Keratinocyte (primary cell): ENCODE results near the gene TAF9. TPM values are rescaled to one million over a fixed set of nuclear protein-coding genes. Genes with fewer than 3 reads are reported as not detected.

Source experiments
- DNase-seq: peaks from one replicate; pipeline ENCODE4 v3.0.0-alpha.2; 2011; ENCODE audit warnings: low read depth, missing footprints, low spot score
- FAIRE-seq: peaks from 2 replicates; lab custom pipeline; 2011; peaks lifted over from hg19 to GRCh38; lab: Jason Lieb, UNC
- H2AFZ ChIP-seq: 2 replicates; pipeline ENCODE4 v1.6.0; 2012; ENCODE audit warnings: low read length, control low read depth, inconsistent platforms; ENCODE audit not compliant: control insufficient read depth
- H3K27ac ChIP-seq: 2 replicates; pipeline ENCODE4 v1.5.1; 2011; ENCODE audit warnings: low read length; ENCODE audit not compliant: control insufficient read depth, insufficient read depth
- H3K27me3 ChIP-seq: 3 replicates; pipeline ENCODE4 v1.6.0; 2011; ENCODE audit warnings: low read length; ENCODE audit not compliant: control insufficient read depth, insufficient read depth; ENCODE audit errors: extremely low read depth
- H3K36me3 ChIP-seq, 2 experiments: 2 replicates in 1 of 2; 3 replicates in 1 of 2; pipeline ENCODE4 v1.5.1; 2011; ENCODE audit warnings: low read length in 2 of 2, mild to moderate bottlenecking in 1 of 2; ENCODE audit not compliant: control insufficient read depth in 2 of 2, insufficient read depth in 2 of 2; ENCODE audit errors: extremely low read depth in 1 of 2
- H3K4me1 ChIP-seq: 3 replicates; pipeline ENCODE4 v1.5.1; 2011; ENCODE audit warnings: low read length; ENCODE audit not compliant: control insufficient read depth, insufficient read depth; ENCODE audit errors: extremely low read depth
- H3K4me2 ChIP-seq: 3 replicates; pipeline ENCODE4 v1.6.0; 2011; ENCODE audit warnings: low read depth, low read length; ENCODE audit not compliant: control insufficient read depth, insufficient read depth; ENCODE audit errors: extremely low read depth
- H3K4me3 ChIP-seq, 3 experiments: fragments of 200-600 bp in 1 of 3; sonication (generic) in 1 of 3; 2 replicates in 2 of 3; 3 replicates in 1 of 3; pipeline ENCODE4 v1.5.1; 2011 to 2016; ENCODE audit warnings: low read length in 3 of 3, mild to moderate bottlenecking in 3 of 3, control low read depth in 2 of 3, inconsistent platforms in 1 of 3, low read depth in 1 of 3, mixed read lengths in 1 of 3, mixed run types in 1 of 3, moderate library complexity in 1 of 3; ENCODE audit not compliant: control insufficient read depth in 2 of 3, insufficient read depth in 2 of 3; ENCODE audit errors: extremely low read depth in 1 of 3
- H3K79me2 ChIP-seq: 2 replicates; pipeline ENCODE4 v1.6.0; 2012; ENCODE audit warnings: low read length; ENCODE audit not compliant: control insufficient read depth, insufficient read depth
- H3K9ac ChIP-seq: 3 replicates; pipeline ENCODE4 v1.6.0; 2011; ENCODE audit warnings: low read length; ENCODE audit not compliant: control insufficient read depth, insufficient read depth; ENCODE audit errors: extremely low read depth
- H3K9me1 ChIP-seq: 3 replicates; pipeline ENCODE4 v1.6.0; 2011; ENCODE audit warnings: low read length; ENCODE audit not compliant: control insufficient read depth, insufficient read depth; ENCODE audit errors: extremely low read depth
- H3K9me3 ChIP-seq: 2 replicates; pipeline ENCODE4 v1.5.1; 2012; ENCODE audit warnings: low read depth, low read length; ENCODE audit not compliant: control insufficient read depth
- H4K20me1 ChIP-seq: 3 replicates; pipeline ENCODE4 v1.6.0; 2011; ENCODE audit warnings: low read length; ENCODE audit not compliant: control insufficient read depth, insufficient read depth; ENCODE audit errors: extremely low read depth
- EZH2 ChIP-seq: IDR thresholded peaks from one replicate; pipeline ENCODE4 v1.6.1; 2012; ENCODE audit warnings: inconsistent platforms, mild to moderate bottlenecking, low read length, moderate library complexity
- dilution Hi-C: fragments of 300-500 bp; cut with MboI; formaldehyde crosslinking; loops from one replicate; pipeline ENCODE4 v1.7.0; 2020; ENCODE audit warnings: low sequenced_read_pairs; ENCODE audit not compliant: extremely low pct_ligation_motif_present
- polyA plus RNA-seq, 5 experiments: library from polyadenylated mRNA; depleted of rRNA in 3 of 5; stranded (reverse) in 3 of 5; stranded (forward) in 1 of 5; unstranded in 1 of 5; fragments of >200 nt; gene quantifications; 1 replicate in 1 of 5; 2 replicates in 3 of 5; 3 replicates in 1 of 5; pipeline versions ENCODE4 v1.2.1 to v1.2.3, GENCODE V29; 2011 to 2012; ENCODE audit warnings: missing spikeins in 2 of 5, low read depth in 1 of 5, low replicate concordance in 1 of 5
- TF ChIP-seq, protein P1 (sequence below), 3 experiments: IDR thresholded peaks in 1 of 3; conservative IDR thresholded peaks in 1 of 3; optimal IDR thresholded peaks in 1 of 3; 2 replicates in 2 of 3; 3 replicates in 1 of 3; pipeline versions ENCODE3 to v1.5.1; 2011; ENCODE audit warnings: low read length in 3 of 3, mild to moderate bottlenecking in 3 of 3, moderate library complexity in 2 of 3, control low read depth in 1 of 3, inconsistent platforms in 1 of 3; ENCODE audit not compliant: insufficient read depth in 2 of 3; ENCODE audit errors: extremely low read depth in 1 of 3

The TAF9 gene
- polyA plus RNA-seq, 1 donor (not counting 4 experiments of a cell fraction or from before 2014, with no cell fraction given) = 237 TPM

- H3K27me3 ChIP-seq = no peaks in the 10 kb centered on the region
- TF ChIP-seq EZH2 = no peak
- TF ChIP-seq, protein P1, sequence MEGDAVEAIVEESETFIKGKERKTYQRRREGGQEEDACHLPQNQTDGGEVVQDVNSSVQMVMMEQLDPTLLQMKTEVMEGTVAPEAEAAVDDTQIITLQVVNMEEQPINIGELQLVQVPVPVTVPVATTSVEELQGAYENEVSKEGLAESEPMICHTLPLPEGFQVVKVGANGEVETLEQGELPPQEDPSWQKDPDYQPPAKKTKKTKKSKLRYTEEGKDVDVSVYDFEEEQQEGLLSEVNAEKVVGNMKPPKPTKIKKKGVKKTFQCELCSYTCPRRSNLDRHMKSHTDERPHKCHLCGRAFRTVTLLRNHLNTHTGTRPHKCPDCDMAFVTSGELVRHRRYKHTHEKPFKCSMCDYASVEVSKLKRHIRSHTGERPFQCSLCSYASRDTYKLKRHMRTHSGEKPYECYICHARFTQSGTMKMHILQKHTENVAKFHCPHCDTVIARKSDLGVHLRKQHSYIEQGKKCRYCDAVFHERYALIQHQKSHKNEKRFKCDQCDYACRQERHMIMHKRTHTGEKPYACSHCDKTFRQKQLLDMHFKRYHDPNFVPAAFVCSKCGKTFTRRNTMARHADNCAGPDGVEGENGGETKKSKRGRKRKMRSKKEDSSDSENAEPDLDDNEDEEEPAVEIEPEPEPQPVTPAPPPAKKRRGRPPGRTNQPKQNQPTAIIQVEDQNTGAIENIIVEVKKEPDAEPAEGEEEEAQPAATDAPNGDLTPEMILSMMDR (optimal IDR thresholded peaks at IDR 0.05 in 1 of 3, IDR thresholded peaks at IDR 0.05 in 1 of 3, conservative IDR thresholded peaks at IDR 0.05 in 1 of 3; ENCODE audit: extremely low read depth in 1 of 3, insufficient read depth in 2 of 3, low read length in 3 of 3) = no peak
- H3K9me1 ChIP-seq = no peaks in the 10 kb centered on the region
- H3K4me2 ChIP-seq = no peak overlapping the region
- no peak overlapping the region for H3K27ac ChIP-seq
- dilution Hi-C loops = no loop called here
- no peak overlapping the region for H2AFZ ChIP-seq
- H3K36me3 ChIP-seq = peaks cover 0 to 2% of the 10 kb centered on the region in 2 experiments
- no peak for DNase-seq
- no peak for FAIRE-seq
- no peak overlapping the region for H3K4me3 ChIP-seq
- H3K79me2 ChIP-seq = no peaks in the 10 kb centered on the region
- H3K9me3 ChIP-seq = no peaks in the 10 kb centered on the region
- H4K20me1 ChIP-seq = no peaks in the 10 kb centered on the region
- H3K9ac ChIP-seq = no peak overlapping the region
- H3K4me1 ChIP-seq = no peaks in the 10 kb centered on the region
Measured at GRCh38 chr5:69315972-69316371, 53.3 kb downstream of the TAF9 start.

Other genes starting within 250 kb of the TAF9 start
- gene CCNB1, start 202.4 kb downstream of the TAF9 start, polyA plus RNA-seq = 38.8 to 126 TPM (median 98.0 TPM) in 3 replicates
- 4.6 to 13.4 TPM (median 7.4 TPM) in 3 replicates for gene CENPH, start 179.9 kb downstream of the TAF9 start, polyA plus RNA-seq
- gene CDK7, start 134.6 kb downstream of the TAF9 start, polyA plus RNA-seq = 43.4 to 80.6 TPM (median 80.5 TPM) in 3 replicates
- 3.8 to 6.3 TPM (median 3.9 TPM) in 3 replicates for gene CCDC125, start 36.7 kb downstream of the TAF9 start, polyA plus RNA-seq
- 21.3 to 60.3 TPM (median 27.3 TPM) in 3 replicates for gene AK6, start within 50 bp of the TAF9 start, polyA plus RNA-seq
- 13.4 to 23.0 TPM (median 22.8 TPM) in 3 replicates for gene RAD17, start 298 bp upstream of the TAF9 start, polyA plus RNA-seq
- gene MARVELD2, start 45.6 kb upstream of the TAF9 start, polyA plus RNA-seq = 16.7 to 20.2 TPM (median 17.6 TPM) in 3 replicates
- gene OCLN, start 123.3 kb upstream of the TAF9 start, polyA plus RNA-seq = 3.5 to 4.6 TPM (median 4.6 TPM) in 3 replicates
- gene GTF2H2C, start 190.7 kb upstream of the TAF9 start, polyA plus RNA-seq = 17.5 to 37.3 TPM (median 21.0 TPM) in 3 replicates